Putamen (tissue), 1 donor: ENCODE data around the gene CYP26B1.

Source experiments
- DNase-seq: peaks from one replicate; pipeline ENCODE4 v3.0.0-alpha.2; 2016; ENCODE audit warnings: low spot score

The CYP26B1 gene

DNA sequence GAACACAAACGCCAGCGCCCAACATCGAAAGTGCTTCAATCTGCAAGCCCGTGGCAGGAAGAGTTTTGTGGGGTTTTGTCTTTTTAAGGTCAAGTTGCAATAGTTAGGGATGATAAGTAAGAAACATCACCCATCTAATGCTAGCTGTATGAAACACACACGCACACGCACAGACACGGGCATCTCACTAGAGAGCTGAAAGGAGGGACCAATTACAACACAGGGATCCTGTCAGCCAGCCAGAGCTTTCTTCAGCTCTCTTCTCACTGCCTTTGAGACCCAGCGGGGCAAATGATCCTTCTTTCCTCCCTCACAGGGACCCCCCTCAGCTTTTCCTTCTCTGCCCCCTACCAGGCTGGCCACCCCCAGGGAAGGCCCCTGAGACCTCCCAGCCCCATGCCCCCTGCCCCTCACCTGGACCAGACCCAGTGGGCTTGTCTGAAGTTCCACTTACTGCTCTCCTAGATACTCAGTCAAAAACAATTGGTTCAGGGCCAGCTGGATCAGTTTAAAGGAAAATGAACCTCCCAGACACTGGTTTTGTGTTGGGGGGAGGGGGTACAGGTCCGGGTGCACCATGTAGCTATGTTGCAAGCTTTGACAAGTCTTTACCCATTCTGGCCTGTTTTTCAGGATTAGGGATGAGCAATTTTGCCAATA lies 17.9 kb downstream of the CYP26B1 start:
- no peak for DNase-seq

DNA sequence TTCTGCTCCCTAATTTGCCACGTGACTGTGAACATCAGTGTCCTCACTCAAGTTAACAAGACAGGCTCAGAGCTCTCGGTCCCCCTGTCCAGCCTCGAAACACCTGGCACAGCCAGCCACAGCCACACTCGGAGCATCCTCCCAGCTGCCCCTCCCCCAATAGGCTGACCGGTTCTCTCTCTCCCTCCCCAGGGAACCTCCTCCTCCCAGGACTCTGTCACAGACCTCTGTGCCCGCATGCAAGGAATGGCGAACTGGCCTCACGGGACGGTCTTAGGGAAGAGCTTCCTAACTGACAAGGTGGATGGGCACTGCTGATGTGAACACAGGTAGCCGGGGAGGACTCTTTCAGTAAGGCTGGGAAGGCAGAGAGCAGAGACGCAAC lies 18.8 kb downstream of the CYP26B1 start:
- DNase-seq = no peak

DNA sequence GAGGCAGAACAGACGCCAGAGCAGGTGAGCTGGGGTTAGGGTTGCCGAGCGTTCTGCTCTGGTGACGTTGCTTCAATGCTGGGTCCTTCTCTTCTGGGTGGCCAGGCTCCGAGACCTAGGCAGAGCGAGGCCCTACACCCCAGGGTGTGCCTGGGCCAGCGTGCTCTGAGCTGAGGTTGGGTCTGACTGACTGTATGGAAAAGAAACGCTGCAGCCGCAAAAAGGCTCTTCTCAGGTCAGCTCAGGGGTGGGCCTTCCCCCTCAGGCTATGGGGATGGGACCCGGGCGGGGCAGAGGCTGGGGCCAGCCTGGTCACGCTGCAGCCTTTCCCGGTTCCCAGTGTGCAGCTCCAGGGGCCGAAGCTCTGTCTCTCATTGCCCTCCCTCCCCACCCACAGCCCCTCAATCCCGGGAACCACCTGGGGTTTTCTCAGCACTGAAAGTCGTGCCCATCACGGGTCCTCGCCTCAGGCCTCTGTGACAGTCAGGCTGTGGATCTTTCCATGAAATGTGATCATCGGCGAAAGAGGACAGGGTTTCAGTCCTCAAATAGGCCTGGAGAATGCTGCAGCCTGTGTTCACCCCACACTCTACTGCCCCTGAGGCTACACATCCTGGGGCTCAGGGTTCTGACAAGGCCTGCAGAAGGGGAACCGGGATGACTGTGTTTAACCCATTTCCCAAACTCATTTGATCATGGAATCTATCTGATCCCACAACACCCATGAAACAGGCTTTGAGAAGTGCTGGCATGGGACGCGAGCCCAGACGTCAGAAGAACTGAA lies 19.4 kb downstream of the CYP26B1 start:
- DNase-seq = no peak

DNA sequence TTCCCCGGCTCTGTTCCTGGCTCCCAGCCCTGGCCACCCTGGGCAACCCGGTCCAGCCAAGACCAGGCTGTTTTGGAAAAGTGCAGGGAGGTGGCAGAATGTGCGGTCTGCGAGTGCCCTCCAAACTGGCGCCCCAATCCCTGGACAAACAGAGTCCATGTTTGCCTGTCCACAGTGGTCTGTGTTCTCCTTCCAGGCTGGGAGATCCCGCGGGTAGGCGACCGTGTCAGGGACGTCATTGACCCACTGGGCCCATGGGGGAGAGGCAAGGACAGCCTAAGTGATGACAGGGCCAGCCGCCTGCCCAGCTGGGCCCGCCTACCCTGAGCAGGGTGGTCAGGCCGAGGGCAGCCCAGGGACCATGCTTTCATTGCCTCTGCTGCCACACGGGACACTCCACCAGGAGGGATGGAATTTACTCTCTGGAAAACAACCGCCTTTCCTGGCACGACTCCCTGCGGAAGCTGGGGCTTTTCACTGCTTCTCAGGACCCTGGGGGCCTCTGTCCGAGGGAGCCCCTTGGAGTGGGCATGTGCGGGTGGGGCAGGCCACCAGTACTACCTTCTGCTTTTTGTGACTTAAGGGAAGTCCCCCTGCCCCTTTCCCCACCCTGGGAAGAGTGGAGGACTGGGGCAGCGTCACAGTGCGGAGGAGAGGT lies 20.1 kb downstream of the CYP26B1 start:
- DNase-seq = no peak

DNA sequence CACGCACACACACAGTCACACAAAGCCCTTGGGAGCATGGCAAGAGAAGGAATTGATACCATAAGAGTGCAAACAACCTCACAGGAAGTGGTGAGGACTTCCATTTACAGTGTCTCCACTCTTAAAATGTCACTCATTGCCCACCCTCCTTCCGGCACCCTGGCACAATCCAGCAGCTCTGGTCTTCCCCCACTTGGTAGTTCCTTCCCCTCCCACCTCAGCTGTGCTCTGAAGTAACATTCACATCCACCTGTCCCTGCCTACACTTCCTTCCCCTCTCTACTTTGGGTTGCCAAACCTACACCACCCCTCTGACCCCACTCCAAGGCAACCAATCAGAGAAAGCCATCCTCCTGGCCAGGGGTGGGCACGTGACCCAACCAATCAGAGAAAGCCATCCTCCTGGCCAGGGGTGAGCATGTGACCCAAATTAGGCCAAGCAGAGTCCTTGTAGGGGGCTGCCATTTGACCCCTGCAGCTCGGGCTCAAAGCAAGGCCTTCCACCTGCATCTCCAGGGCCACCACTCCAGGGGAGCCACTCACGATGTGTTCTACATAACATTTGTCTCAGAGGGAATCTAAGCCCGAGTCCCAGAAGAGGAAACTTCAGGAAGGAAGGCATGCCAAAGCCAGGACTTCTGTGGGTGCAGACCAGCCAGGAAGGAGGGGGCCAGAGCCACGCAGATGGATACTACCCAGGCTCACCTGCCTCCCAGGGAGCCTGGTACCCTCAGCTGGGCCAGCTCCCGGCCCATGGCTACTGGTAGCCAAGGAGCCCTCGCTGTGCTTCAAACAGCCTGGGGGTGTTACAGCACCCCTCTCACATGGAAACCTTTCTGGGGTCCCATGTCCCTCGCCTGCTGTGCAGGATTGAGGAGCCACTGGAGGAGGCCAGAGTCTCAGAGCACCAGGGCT lies 21.2 kb downstream of the CYP26B1 start:
- no peak for DNase-seq

DNA sequence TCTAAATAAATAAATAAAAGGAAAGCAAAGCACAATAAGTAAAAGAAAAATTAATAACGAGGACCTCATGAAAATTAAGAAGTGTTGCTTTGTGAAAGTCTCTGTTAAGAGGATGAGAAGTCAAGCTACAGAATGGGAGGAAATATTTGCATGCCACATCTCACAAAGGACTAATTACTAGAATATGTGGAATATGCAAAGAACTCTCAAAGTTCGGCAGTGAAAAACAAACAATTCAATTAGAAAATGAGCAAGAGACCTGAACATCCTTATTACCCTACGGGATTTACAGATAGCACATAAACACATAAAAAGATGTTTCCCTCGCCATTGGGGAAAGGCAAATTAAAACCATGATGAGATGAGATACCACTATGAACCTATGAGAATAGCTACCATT lies 23.3 kb downstream of the CYP26B1 start:
- no peak for DNase-seq

DNA sequence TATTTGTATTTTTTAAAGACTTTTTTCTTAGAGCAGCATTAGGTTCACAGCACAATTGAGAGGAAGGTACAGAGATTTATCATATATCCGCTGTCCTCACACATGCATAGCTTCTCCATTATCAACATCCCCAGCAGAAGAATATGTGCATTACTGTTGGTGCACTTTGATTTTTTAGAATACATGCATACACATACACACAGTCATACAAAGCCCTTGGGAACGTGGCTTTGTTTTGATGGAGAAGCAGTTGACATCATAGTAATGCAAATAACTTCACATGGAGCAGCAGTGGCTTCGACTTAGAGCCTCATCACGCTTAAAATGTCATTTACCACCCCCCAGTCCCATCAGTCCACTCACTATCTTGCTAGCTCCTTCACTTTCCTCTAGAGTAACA lies 26.5 kb downstream of the CYP26B1 start:
- DNase-seq = no peak

DNA sequence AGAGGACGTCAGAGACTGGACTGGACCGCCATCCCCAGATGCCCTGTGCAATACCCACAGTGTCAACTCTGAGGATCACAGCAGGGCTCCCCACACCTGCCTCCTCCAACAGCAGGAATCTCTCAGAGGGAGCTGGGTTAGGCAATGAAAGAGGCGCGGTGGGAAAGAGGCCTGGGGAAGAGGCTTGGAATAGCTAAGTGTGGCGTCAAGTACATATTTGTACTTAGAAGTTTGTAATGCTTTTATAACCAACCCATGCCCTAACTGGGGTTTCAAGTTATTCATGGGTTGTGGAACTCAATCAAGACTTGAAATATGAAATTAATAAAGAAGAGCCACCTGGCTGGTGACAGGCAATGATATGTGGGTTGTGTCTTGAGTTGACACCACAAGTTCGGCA lies 28.7 kb downstream of the CYP26B1 start:
- DNase-seq = no peak

DNA sequence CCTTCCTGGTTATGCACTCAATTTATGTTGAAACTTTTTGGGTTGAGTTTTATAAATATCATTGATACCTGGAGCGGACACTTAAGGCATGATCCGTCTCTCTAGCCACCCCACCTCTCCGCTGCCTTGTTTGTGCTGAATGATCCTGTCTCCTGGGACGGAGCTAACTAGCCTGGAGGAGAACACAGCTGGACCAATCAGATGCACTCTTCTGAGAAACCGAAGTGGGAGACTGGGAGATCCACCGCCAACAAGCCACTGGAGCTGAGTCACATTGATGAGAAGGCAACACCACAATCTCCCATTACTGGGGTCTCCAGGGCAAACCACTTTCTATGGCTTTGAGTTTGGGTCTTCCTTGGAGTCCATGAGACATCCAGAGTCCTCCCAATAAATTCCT lies 29.3 kb downstream of the CYP26B1 start:
- DNase-seq = no peak

DNA sequence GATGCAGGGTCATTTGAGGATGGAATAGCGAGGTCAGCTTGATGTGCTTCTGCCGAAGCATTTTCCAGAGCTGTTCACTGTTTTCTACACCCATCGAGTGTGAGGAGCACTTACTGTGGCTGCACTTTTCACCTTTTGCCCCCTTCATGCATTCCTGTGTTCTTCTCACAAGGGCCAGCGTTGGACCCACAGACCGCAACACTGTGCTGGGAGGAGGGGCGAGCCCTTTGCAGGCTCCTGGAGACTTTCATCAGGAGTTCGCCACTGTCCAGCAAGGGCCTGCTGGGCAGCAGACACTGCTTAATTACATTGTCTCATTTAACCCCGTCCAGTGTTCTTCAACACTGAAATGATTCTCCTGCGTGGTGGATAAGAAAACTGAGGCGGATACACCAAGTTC lies 29.9 kb downstream of the CYP26B1 start:
- DNase-seq = no peak

DNA sequence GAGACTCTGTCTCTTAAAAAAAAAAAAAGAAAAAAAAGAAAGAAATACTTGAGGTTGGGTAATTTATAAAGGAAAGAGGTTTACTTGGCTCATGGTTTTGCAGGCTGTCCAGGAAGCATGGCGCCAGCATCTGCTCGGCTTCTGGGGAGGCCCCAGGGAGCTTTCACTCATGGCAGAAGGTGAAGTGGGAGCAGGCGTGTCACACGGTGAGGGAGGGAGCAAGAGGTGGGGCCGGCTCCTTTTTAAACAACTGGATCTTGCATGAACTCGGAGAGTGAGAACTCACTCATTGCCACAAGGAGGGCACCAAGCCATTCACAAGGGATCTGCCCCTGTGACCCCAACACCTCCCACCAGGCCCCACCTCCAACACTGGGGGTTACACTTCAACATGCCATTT lies 30.6 kb downstream of the CYP26B1 start:
- DNase-seq = no peak

DNA sequence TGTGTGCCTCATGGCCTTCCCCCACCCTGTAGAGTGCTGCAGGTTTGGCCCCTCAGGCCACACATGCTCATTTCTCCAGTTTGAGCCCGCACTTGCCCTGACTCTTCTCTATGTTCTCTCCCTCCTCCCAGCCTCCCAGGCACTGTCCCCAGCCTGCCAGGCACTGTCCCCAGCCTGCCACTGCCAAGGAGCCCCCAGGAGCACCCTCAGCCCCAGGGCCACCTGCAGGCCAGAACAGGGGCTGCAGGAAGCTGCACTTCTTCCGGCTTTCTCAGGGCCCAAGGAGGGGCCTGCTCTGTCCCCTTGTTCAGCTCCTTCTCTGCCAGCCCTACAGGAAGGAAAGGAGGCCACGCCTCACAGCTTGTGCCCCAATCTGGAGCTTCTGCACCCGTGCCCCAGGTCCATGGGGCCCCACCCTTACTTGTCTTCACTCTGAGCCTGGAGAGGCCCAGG lies 31.6 kb downstream of the CYP26B1 start:
- DNase-seq = no peak

DNA sequence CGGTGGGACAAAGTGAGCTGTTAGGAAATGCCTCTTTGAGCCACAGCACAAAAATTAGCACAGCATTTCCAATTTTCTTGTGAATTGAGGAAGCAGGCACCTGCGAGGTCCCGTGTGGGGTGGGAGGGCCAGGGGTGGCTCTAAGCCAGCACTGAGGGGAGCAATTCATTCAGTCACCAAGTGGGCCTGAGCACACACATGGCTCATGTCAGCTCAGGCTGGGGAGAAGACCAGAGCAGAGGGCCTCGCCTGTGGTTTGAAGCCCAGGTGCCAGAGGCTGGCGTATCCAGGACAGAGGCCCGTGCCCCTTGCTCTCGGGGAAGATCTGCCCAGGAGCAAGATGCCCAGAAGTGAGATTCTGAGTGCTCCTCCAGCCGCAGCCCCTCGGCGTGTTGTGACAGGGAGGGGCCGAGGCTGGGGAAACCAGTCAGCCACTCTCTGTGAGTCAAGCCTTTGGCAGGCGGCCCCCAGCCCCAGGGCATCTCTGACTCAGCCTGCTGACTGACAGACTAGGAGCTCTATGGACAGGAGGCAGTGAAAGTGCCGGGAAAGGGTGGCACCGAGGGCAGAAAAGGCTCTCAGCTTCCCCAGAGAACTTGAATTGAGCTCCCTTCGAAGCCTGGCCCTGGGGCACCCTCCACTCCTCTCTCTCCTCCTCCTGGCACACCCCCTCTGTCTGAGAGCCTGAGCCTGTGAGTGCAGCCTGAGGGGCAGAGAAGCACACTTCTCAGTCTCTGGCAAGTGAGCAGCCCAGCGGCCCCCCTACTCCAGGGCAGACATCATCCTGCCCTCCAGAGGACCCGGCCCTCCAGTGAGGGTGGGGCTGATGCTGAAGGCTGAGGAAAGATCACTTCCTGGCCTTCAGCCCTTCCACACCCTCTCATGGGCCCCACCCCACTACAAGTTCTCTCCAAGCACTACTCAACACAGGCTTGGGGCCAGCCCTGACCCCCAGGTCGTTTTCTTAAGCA lies 32.3 kb downstream of the CYP26B1 start:
- no peak for DNase-seq

DNA sequence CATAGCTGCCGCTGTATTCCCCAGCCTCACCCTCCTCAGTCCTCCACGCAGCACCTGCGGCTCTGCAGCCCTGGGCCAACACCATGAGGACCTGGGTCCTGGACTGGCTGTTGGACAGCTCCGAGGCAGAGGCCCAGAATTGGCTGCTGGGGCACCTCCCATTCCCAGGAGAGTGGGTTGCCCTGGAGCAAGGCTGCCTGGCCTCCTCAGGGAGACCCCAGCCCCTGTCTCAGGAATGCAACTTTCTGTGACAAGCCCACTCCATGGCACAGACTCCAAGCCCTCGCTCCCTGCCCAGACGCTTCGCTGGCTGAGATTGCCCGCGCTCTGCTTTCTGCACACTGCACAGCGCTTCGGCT lies 33.0 kb downstream of the CYP26B1 start:
- no peak for DNase-seq

DNA sequence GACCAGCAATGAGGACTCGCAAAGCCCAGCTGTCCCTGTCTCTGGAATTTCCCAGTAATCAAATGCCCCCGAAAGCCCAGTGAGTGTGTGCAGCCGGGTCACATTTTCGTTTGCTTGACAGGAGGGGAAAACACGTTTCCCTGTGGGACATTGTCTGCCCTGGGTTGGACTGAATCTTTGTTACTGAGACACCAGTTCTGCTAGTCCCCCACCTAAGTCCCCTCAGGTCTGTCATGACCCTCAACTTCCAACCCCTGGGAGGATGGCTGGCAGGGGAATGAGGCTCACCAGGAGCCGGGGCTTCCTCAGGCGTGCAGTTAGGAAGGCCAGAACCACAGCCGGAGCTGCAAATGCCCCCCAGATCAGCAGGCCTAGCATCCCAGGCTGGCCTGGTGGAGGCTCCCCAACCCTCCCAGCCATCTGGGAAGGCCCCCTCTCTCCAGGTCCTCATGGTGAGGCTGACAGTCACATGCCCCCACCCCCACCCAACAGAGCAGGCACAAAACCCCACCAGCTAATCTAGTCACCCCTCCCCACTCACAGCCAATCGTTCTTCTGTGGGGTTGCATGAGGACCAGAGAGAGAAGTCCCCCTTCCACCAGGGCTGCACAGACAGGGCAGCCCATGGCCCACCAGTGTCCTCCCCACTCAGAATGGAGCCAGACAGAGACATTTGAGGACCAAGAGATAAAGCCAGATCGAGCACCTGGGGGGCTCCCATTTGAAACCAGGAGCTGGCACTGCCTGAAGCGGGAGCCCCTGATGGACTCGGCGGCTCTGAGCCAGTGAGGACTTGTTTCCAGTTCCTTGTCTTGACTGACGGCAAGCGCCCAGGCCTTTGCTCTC lies 33.6 kb downstream of the CYP26B1 start:
- DNase-seq = no peak

DNA sequence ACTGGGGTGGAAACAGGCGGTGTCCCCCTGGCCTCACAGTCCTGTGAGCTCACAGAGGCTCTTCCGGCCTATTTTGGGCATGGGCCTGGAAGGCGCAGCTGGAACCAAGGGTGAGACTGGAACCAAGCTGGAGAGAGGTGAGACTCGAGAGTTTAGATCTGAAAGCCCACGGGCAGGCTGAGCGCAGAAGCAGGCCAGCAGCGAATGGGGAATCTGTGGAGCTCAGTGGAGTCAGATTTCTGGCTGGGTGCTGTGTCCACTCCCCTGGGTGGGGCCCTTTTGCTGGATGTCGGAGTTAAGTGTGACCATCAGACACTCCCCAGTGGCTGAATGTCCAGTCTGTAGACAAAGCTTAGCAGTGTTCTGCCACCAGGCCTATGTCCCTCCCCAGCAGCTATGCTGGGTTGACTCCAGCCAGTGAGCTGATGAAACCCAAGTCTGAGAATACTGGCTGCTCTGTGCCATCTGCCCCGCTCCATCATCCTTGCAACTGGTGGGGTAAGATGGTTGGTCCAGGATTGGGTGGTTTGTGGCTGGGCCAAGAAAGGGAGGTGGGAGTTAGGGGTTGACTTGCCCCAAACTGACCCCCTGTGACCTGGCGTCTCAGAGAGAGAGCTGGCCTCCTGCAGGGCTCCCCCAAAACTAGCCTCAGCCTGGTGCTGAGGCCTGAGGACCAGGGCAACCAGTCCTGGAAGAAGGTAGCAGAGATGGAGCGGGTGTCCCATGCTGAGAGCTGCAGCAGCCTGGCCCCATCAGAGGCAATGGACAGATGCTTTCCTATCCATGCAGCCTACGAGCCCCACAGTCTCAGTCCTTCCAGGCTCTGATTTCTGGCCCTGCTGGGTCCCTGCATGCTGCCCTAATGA lies 34.4 kb downstream of the CYP26B1 start:
- DNase-seq = peak; percentile 42

DNA sequence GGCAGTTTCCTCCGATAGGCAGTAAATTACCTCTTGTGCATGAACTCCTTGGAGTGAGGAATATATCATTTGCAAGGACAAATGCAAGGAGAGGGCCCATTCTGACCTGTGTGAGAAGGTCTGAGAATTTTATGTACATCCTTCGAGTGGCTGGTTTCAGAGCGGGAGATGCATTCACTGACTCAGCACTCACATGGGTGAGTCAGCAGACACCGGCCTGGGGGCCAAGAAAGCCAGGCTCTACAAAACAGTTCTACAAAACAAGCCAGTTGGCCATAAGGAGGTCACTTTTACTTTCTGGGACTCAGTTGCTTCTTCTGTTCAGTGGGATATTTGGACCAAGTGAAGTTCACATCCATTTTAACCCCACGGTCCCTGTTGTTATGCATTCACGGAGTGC lies 35.3 kb downstream of the CYP26B1 start:
- no peak for DNase-seq

DNA sequence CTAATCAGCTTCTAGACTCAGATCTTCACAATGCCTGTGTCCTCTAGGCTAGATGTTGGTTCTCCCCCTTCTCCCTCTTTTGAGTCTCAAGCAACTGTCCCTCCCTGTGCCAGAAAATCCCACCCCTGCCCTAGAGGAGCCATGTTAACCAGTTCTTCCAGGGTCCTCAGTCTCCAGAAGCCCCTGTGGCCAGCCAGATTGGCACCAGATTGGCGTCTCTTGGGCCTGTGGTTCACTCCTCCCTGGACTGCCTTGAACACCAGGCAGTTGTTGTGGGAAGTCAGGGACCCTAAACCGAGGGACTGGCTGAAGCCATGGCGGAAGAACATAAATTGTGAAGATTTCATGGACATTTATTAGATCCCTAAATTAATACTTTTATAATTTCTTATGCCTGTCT lies 36.6 kb downstream of the CYP26B1 start:
- no peak for DNase-seq

DNA sequence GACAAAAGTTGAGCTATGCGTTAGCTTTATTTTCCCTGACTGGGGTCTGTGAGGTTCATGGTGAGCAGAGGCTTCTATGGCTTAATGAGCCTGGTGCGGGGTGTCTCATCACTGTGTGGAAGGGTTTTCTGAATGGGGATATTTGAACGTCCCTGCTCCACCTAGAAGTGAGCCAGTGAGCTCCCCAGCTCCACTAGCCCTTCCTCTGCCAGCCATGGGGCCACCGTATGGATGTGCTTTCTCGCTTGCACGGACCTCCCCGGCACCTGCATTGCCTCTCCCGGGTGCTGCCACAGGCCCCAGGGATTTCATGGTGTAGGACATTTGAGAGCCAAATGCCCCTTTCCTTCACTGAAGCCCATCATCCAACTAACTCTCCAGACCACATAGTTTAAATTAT lies 37.8 kb downstream of the CYP26B1 start:
- DNase-seq = no peak
